HG03571 (cell line): ENCODE results near the gene DIAPH2.
"Not testable (repeated sequence)": the region's sequence is repeated elsewhere in the genome, so short reads cannot be mapped to it uniquely, and the experiment has no call there.

Experiments used
- ATAC-seq: cut with Tn5 transposase; IDR thresholded peaks from one replicate; pipeline ENCODE4 v1.9.1; 2021; ENCODE audit not compliant: unreplicated experiment

Gene DIAPH2

GRCh38 chrX:97367125-97367524 lies 682.5 kb downstream of the DIAPH2 start:
- ATAC-seq, result no peak

- ATAC-seq, result no peak
Measured at GRCh38 chrX:97369947-97370346, 685.3 kb downstream of the DIAPH2 start.

GRCh38 chrX:97372001-97372766 lies 687.5 kb downstream of the DIAPH2 start:
- ATAC-seq, result no peak

- no peak for ATAC-seq
Measured at GRCh38 chrX:97374266-97374665, 689.6 kb downstream of the DIAPH2 start.

- no peak for ATAC-seq
Measured at GRCh38 chrX:97380200-97380599, 695.6 kb downstream of the DIAPH2 start.

- no peak for ATAC-seq
Measured at GRCh38 chrX:97384685-97385084, 700.0 kb downstream of the DIAPH2 start.

GRCh38 chrX:97387004-97387403 lies 702.4 kb downstream of the DIAPH2 start:
- ATAC-seq, result no peak

GRCh38 chrX:97389761-97390192 lies 705.1 kb downstream of the DIAPH2 start:
- ATAC-seq, result no peak

- no peak for ATAC-seq
Measured at GRCh38 chrX:97397371-97397770, 712.7 kb downstream of the DIAPH2 start.

GRCh38 chrX:97398030-97398551 lies 713.4 kb downstream of the DIAPH2 start:
- peak; percentile 49 for ATAC-seq

GRCh38 chrX:97399400-97399799 lies 714.8 kb downstream of the DIAPH2 start:
- ATAC-seq, result peak; percentile 37

- ATAC-seq, result no peak
Measured at GRCh38 chrX:97400492-97400891, 715.9 kb downstream of the DIAPH2 start.

GRCh38 chrX:97401154-97401553 lies 716.5 kb downstream of the DIAPH2 start:
- ATAC-seq, result peak; percentile 47

GRCh38 chrX:97401586-97402136 lies 717.0 kb downstream of the DIAPH2 start:
- ATAC-seq, result peak; percentile 25

- ATAC-seq, result no peak
Measured at GRCh38 chrX:97402333-97402732, 717.7 kb downstream of the DIAPH2 start.

- no peak for ATAC-seq
Measured at GRCh38 chrX:97402903-97403302, 718.3 kb downstream of the DIAPH2 start.

GRCh38 chrX:97405031-97405660 lies 720.5 kb downstream of the DIAPH2 start:
- ATAC-seq, result no peak

- ATAC-seq, result not testable (repeated sequence)
Measured at GRCh38 chrX:97409632-97410415, 725.2 kb downstream of the DIAPH2 start.

GRCh38 chrX:97416461-97416860 lies 731.8 kb downstream of the DIAPH2 start:
- no peak for ATAC-seq

GRCh38 chrX:97429101-97429500 lies 744.5 kb downstream of the DIAPH2 start:
- no peak for ATAC-seq

- no peak for ATAC-seq
Measured at GRCh38 chrX:97431281-97431680, 746.6 kb downstream of the DIAPH2 start.
